GM12872 (cell line): ENCODE data around the gene TENM4.

Source experiments
- TF ChIP-seq, protein P1 (sequence below): IDR thresholded peaks from 3 replicates; pipeline ENCODE4 v1.5.1; 2011; ENCODE audit warnings: low read depth, mild to moderate bottlenecking, low read length, moderate library complexity; ENCODE audit not compliant: insufficient read depth

The TENM4 gene

DNA sequence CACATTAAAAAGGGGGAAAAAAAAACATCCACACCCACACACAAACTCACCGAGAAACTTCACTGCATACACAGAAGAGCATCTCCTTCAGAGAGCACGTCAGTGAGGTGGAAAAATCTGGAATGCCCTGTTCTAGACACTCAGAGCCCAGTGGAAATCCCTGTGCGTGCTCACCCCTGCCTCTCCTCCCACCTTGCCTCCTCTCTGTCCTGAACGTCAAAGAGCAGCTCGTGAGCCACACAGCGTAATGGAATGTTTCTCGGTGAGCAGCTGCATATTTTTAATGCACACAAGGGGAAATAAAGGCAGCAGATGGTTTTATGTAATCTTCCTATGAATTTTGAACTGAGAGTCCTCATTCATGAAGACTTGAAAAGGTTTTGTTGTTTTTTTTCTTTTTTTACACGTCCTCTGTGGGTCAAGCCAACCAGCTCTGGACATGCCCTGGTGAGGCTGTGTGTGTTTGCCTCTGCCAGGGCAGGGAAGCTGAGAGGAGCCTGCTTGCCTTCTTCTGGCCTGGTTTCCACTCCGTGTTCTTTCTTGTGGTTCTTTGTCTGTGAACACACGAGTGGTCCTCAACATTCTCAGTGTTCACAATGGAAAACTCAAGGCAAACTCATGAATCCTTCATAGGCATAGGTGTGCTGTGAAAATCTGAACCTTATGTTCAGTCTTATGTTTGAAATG, 219.2 kb downstream of the TENM4 start:
- TF ChIP-seq, protein P1, sequence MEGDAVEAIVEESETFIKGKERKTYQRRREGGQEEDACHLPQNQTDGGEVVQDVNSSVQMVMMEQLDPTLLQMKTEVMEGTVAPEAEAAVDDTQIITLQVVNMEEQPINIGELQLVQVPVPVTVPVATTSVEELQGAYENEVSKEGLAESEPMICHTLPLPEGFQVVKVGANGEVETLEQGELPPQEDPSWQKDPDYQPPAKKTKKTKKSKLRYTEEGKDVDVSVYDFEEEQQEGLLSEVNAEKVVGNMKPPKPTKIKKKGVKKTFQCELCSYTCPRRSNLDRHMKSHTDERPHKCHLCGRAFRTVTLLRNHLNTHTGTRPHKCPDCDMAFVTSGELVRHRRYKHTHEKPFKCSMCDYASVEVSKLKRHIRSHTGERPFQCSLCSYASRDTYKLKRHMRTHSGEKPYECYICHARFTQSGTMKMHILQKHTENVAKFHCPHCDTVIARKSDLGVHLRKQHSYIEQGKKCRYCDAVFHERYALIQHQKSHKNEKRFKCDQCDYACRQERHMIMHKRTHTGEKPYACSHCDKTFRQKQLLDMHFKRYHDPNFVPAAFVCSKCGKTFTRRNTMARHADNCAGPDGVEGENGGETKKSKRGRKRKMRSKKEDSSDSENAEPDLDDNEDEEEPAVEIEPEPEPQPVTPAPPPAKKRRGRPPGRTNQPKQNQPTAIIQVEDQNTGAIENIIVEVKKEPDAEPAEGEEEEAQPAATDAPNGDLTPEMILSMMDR: no peak

DNA sequence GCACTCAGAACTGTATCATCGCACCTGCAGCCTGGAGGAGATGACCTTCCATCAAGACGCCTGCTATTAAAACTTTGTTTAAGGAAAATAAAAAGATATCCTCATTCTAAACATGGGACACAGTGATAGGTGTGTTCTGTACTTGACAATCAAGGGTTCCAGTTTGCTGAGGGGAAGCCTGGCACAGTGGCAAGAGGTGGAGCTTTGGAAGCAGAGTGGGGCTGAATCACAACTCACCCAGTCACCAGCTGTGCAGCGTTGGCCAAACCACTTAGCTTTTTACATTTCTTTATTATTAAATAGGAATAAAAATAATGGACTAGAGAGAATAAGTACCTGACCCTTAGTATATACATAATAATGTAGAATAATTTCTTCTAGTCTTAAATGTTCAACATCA, 220.7 kb downstream of the TENM4 start:
- TF ChIP-seq, protein P1: no peak

DNA sequence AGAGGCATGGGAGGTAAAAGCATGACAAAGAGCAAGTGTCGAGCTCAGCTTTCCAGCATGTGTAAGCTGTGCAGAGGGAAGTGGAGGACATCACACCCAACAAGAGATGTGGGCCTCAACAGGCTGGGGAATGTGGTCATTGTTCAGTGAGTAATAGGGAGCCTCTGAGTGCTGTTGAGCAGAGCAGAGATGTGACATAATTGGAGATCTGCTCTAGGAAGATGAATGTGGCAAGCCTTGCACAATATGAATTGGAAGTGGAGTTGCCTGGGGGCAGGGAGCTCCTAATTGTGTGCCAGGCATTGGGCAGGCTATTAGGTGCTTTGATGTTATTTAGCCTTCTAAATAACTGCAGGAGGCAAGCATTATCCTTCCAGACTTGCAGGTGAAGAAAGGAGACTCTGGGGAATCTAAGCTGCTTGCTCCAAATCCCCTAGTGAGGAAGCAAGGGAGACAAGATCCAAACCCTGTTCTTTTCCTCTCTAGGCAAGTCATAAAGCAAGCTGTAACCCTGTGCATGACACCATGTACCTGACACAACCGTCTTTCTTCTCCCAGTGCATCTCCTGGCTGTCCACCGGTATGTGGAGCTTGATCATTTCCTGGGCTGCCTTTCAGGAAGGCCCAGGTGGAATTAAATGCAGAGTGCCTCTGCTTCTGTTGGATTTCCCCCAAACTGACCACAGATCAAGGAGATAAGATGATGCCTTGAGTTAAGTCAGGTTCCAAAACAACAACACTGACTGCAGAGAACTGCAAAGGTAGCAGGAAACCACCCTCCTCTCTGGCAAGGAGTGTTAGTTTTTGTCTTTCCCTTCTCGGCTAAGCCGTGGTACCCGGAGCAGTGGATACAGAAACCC, 221.4 kb downstream of the TENM4 start:
- TF ChIP-seq, protein P1: no peak

DNA sequence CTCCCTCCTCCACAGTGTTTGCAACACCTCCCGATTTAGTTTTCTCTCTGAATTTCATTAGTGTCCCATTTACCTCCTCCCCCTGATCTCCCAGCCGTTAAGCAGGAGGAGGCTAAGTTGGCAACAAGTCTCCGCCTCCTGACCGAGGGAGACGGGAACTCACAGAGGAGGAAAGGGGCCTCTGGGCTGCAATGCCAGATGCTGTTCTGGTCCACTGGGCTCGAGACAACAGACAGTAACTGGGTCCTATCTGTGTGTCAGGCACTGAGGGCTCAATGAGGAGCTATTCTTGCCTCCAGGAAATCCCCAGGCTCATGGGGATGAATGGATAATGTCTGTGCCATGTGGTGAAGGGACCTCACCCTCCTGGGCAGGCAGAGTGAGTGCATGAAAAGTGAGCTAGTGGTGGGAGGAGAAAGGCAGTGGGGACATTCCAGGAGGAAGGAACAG, 228.1 kb downstream of the TENM4 start:
- TF ChIP-seq, protein P1: no peak

DNA sequence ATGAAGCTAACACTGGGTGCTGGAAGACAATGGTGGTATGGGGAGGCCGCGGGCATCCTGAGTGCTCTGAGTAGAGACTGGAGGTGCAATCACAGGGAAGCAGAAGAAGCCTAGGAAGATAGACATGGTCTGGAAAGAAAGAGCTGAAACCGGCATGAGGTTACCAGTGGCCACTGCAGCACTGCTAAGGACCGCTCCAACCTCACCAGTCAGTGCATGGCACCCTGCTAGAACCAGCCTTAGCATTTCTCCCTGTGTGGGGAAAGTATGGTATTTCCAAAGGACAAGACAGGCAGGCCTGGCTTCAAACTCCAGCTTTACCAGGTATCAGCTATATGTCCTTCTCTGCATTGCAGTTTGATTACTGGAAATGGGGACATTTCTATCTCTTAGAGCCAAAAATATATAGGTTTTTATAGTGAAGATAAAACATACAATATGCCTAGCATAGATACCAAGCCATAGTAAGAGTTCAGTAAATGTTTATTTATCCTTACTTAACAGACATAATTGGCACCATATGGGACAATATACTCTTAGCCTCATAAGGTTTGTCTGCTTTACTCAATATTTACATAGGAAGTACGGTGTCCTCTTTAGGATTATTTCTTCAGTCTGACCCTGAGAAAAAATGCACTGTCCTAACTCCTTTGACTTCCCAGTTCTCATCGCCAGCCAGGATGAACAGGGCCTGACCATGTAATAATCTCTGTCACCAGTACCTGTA, 231.1 kb downstream of the TENM4 start:
- TF ChIP-seq, protein P1: no peak

DNA sequence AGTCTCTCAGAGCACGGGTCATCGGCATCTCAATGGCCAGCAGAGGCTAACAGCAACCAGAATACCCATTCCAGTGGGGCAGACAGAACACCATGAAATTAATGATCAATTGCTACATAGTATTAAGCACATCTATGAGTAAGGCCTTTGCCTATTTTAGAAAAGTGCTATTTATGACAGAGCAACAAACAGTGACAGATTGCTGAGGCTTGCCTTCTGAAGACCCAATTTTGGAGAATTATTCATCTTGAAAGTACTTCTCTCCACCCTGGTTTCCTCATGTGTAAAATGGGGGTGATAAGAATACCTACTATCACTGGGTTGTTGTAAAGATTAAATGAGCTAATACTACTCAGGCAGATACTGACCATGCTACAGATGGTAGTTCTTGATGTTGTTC, 232.7 kb downstream of the TENM4 start:
- TF ChIP-seq, protein P1: no peak

DNA sequence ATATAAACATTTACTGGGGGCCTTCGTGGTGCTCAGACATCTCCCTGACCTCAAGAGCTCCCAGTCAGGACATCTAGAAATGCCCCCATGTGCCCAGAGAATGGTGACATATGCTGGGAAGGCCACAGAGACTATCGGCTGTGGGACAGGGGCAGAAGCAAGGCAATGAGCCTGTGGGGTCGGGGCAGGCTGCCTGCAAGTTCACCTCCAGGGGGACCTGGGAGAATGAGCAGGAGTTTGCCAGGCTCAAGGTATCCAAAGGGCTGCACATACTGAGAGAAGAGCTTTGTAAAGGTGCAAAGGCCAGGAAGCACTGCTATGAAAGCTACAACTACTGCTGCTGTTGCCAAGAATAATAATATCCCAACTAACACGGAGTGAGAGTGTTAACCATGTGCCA, 233.9 kb downstream of the TENM4 start:
- TF ChIP-seq, protein P1: no peak
